ENCODE data around the gene TNFAIP8L1.

TNFAIP8L1 gene

GRCh38 chr19:4613254-4613751, 26.0 kb upstream of the TNFAIP8L1 start:
- no peak for DNase-seq

GRCh38 chr19:4618019-4618418, 21.3 kb upstream of the TNFAIP8L1 start:
- DNase-seq = no peak

- DNase-seq = no peak
Measured at GRCh38 chr19:4619668-4620294, 19.5 kb upstream of the TNFAIP8L1 start.

GRCh38 chr19:4620675-4621074, 18.6 kb upstream of the TNFAIP8L1 start:
- no peak for DNase-seq

- DNase-seq = no peak
Measured at GRCh38 chr19:4622695-4623421, 16.5 kb upstream of the TNFAIP8L1 start.

- no peak for DNase-seq
Measured at GRCh38 chr19:4624301-4624700, 15.0 kb upstream of the TNFAIP8L1 start.

GRCh38 chr19:4624733-4625362, 14.5 kb upstream of the TNFAIP8L1 start:
- no peak for DNase-seq

GRCh38 chr19:4633140-4633967, 6.0 kb upstream of the TNFAIP8L1 start:
- DNase-seq = peak; percentile 40

- DNase-seq = no peak
Measured at GRCh38 chr19:4635754-4636116, 3.6 kb upstream of the TNFAIP8L1 start.

GRCh38 chr19:4636151-4636717, 3.1 kb upstream of the TNFAIP8L1 start:
- DNase-seq = peak; percentile 79

- DNase-seq = no peak
Measured at GRCh38 chr19:4636761-4637160, 2.6 kb upstream of the TNFAIP8L1 start.

- no peak for DNase-seq
Measured at GRCh38 chr19:4638317-4638716, 999 bp upstream of the TNFAIP8L1 start.

- no peak for DNase-seq
Measured at GRCh38 chr19:4639531-4640246, 373 bp downstream of the TNFAIP8L1 start.

GRCh38 chr19:4640247-4641000, 1.1 kb downstream of the TNFAIP8L1 start:
- no peak for DNase-seq

- no peak for DNase-seq
Measured at GRCh38 chr19:4641132-4641531, 1.8 kb downstream of the TNFAIP8L1 start.

GRCh38 chr19:4642625-4643024, 3.3 kb downstream of the TNFAIP8L1 start:
- no peak for DNase-seq

- DNase-seq = no peak
Measured at GRCh38 chr19:4645718-4646117, 6.4 kb downstream of the TNFAIP8L1 start.

GRCh38 chr19:4647676-4648644, 8.6 kb downstream of the TNFAIP8L1 start:
- no peak for DNase-seq

GRCh38 chr19:4649392-4650047, 10.2 kb downstream of the TNFAIP8L1 start:
- DNase-seq = no peak

GRCh38 chr19:4650159-4650558, 10.8 kb downstream of the TNFAIP8L1 start:
- DNase-seq = no peak
